ENCODE measurements around the gene CEP104. TPM values are rescaled to one million over a fixed set of nuclear protein-coding genes. Genes with fewer than 3 reads are reported as not detected.

CEP104 gene
- total RNA-seq, 1 experiment from 2014 or later, result 34.5 TPM

- no peak overlapping the region for H2AK5ac ChIP-seq (ENCODE audit: insufficient read length, low read length)
- H3K27ac Mint-ChIP-seq, result peak overlapping the region in 1 of 3 experiments; percentile 24; a peak in 1 of 7 replicates
- no peak overlapping the region for H2BK5ac ChIP-seq (ENCODE audit: insufficient read length, low read length)
- no peak overlapping the region for H3K4me3 Mint-ChIP-seq
- H3K23me2 ChIP-seq (ENCODE audit: insufficient read length, low read depth, low read length, poor library complexity, severe bottlenecking), result no peaks in the 10 kb centered on the region
- no peak overlapping the region for H3K18ac ChIP-seq (ENCODE audit: insufficient read length, low read depth, low read length)
- H2BK15ac ChIP-seq (ENCODE audit: low read depth, low read length), result no peak overlapping the region
- no peak overlapping the region for H3K9ac ChIP-seq (ENCODE audit: extremely low read depth, insufficient read length, low read length)
- no peaks in the 10 kb centered on the region for H3K79me2 ChIP-seq (ENCODE audit: insufficient read depth, low read length)
- no peaks in the 10 kb centered on the region for H4K20me1 ChIP-seq (ENCODE audit: control insufficient read depth, insufficient read depth, insufficient read length)
- H3K27me3 ChIP-seq (ENCODE audit: insufficient read depth, low read length), result no peaks in the 10 kb centered on the region
- H3K23ac ChIP-seq (ENCODE audit: insufficient read length, low read depth, low read length), result no peak overlapping the region
- no peak overlapping the region for H3K14ac ChIP-seq (ENCODE audit: insufficient read depth, low read length)
- H2BK20ac ChIP-seq (ENCODE audit: low read depth, low read length, poor library complexity, severe bottlenecking), result no peak overlapping the region
- no peaks in the 10 kb centered on the region for H3K27me3 Mint-ChIP-seq (ENCODE audit: low read depth)
- H3K56ac ChIP-seq (ENCODE audit: insufficient read length, low read depth, low read length), result no peak overlapping the region
- no peak overlapping the region for H4K8ac ChIP-seq (replicated peaks; ENCODE audit: insufficient read length, low read depth, low read length)
- no peak for DNase-seq
- no peak overlapping the region for H4K5ac ChIP-seq (ENCODE audit: insufficient read length, low read depth, low read length)
- no peak overlapping the region for H3K27ac ChIP-seq (ENCODE audit: insufficient read length, low read depth, low read length)
- no peak overlapping the region for H2AFZ ChIP-seq (ENCODE audit: low read length)
- H3K4me1 ChIP-seq (ENCODE audit: insufficient read depth, low read length), result no peaks in the 10 kb centered on the region
- H3K4ac ChIP-seq (ENCODE audit: low read depth, low read length), result no peak overlapping the region
- no peak overlapping the region for H2BK120ac ChIP-seq (ENCODE audit: low read depth, low read length, poor library complexity, severe bottlenecking)
- WGBS (ENCODE audit: extremely low coverage, insufficient read length, low lambda C conversion rate), result no CpG with 5 or more reads among the region's 8 CpGs
- no peak overlapping the region for H4K91ac ChIP-seq (ENCODE audit: insufficient read length, low read depth, low read length)
- H3T11ph ChIP-seq (ENCODE audit: low read length), result no peak overlapping the region
- H3K9me3 ChIP-seq (ENCODE audit: control insufficient read depth, low read depth, low read length), result no peaks in the 10 kb centered on the region
- 0 out of 4 replicates have a peak, but pooled peaks cover 0 to 2% of the 10 kb centered on the region in 2 experiments for H3K4me1 Mint-ChIP-seq
- H2BK12ac ChIP-seq (ENCODE audit: insufficient read length, low read depth, low read length), result no peak overlapping the region
- no peaks in the 10 kb centered on the region for H3K9me3 Mint-ChIP-seq
- peaks cover 6 to 47% (median 20%) of the 10 kb centered on the region in 3 experiments; a peak in 6 of 7 replicates for H3K36me3 Mint-ChIP-seq (ENCODE audit: insufficient read depth in 1 of 3, low read depth in 3 of 3)
- H3K79me1 ChIP-seq (ENCODE audit: insufficient read depth, low read depth, low read length, poor library complexity, severe bottlenecking), result no peaks in the 10 kb centered on the region
- no peak overlapping the region for H3K4me2 ChIP-seq (ENCODE audit: insufficient read depth, insufficient read length, low read length)
- TF ChIP-seq CTCF (conservative IDR thresholded peaks at IDR 0.05), result no peak
Measured at GRCh38 chr1:3824650-3825049, 32.4 kb downstream of the CEP104 start.

Measured in H9 (cell line).